GM21381 (cell line): ENCODE results near the gene STBD1.
"Not testable (repeated sequence)": the region's sequence is repeated elsewhere in the genome, so short reads cannot be mapped to it uniquely, and the experiment has no call there.

Experiments
- ATAC-seq: cut with Tn5 transposase; IDR thresholded peaks from one replicate; pipeline ENCODE4 v1.9.1; 2021; ENCODE audit warnings: mild to moderate bottlenecking, moderate library complexity; ENCODE audit not compliant: unreplicated experiment

Gene STBD1

GRCh38 chr4:76305971-76306881 is at the start of gene STBD1:
Gene STBD1 (plus strand): TSS chr4:76306733. CDS start chr4:76306770, 37 bp downstream.
- no peak for ATAC-seq

GRCh38 chr4:76256968-76257367 is 49.6 kb upstream of the STBD1 start:
- no peak for ATAC-seq

GRCh38 chr4:76257824-76258223 is 48.7 kb upstream of the STBD1 start:
- ATAC-seq: no peak

- no peak for ATAC-seq
Measured at GRCh38 chr4:76260571-76260970, 46.0 kb upstream of the STBD1 start.

GRCh38 chr4:76265631-76266218 is 40.8 kb upstream of the STBD1 start:
- no peak for ATAC-seq

- no peak for ATAC-seq
Measured at GRCh38 chr4:76266627-76267026, 39.9 kb upstream of the STBD1 start.

GRCh38 chr4:76267811-76268210 is 38.7 kb upstream of the STBD1 start:
- ATAC-seq: no peak

- ATAC-seq: no peak
Measured at GRCh38 chr4:76270244-76271175, 36.0 kb upstream of the STBD1 start.

GRCh38 chr4:76271248-76271647 is 35.3 kb upstream of the STBD1 start:
- ATAC-seq: no peak

- ATAC-seq: no peak
Measured at GRCh38 chr4:76272073-76272472, 34.5 kb upstream of the STBD1 start.

GRCh38 chr4:76272582-76272981 is 34.0 kb upstream of the STBD1 start:
- no peak for ATAC-seq

- ATAC-seq: no peak
Measured at GRCh38 chr4:76272999-76273398, 33.5 kb upstream of the STBD1 start.

GRCh38 chr4:76275486-76276124 is 30.9 kb upstream of the STBD1 start:
- no peak for ATAC-seq

GRCh38 chr4:76276813-76277212 is 29.7 kb upstream of the STBD1 start:
- no peak for ATAC-seq

GRCh38 chr4:76277667-76278066 is 28.9 kb upstream of the STBD1 start:
- ATAC-seq: no peak

GRCh38 chr4:76278583-76278982 is 27.9 kb upstream of the STBD1 start:
- ATAC-seq: no peak

- no peak for ATAC-seq
Measured at GRCh38 chr4:76279462-76279861, 27.1 kb upstream of the STBD1 start.

GRCh38 chr4:76280488-76281441 is 25.8 kb upstream of the STBD1 start:
- ATAC-seq: no peak

- not testable (repeated sequence) for ATAC-seq
Measured at GRCh38 chr4:76281594-76281993, 24.9 kb upstream of the STBD1 start.
